ENCODE measurements around the gene TAS2R40.

- TF ChIP-seq CTCF (IDR thresholded peaks at IDR 0.05; ENCODE audit: insufficient read depth, low read length) (no peak), GABPA (IDR thresholded peaks at IDR 0.05; ENCODE audit: low read depth) (no peak)
These were observed 40.5 kb upstream of the TAS2R40 start for GRCh38 chr7:143181349-143181748.
